NCI-H1417 treated with DMSO at 0.1 percent for 48 hours (cell line): ENCODE data around the gene PTX4.

ENCODE experiments used
- DNase-seq: peaks from one replicate; lab custom pipeline; 2025; lab: John Stamatoyannopoulos, UW

PTX4 gene

GRCh38 chr16:1499756-1500464 is 11.2 kb upstream of the PTX4 start:
- no peak for DNase-seq

DNA sequence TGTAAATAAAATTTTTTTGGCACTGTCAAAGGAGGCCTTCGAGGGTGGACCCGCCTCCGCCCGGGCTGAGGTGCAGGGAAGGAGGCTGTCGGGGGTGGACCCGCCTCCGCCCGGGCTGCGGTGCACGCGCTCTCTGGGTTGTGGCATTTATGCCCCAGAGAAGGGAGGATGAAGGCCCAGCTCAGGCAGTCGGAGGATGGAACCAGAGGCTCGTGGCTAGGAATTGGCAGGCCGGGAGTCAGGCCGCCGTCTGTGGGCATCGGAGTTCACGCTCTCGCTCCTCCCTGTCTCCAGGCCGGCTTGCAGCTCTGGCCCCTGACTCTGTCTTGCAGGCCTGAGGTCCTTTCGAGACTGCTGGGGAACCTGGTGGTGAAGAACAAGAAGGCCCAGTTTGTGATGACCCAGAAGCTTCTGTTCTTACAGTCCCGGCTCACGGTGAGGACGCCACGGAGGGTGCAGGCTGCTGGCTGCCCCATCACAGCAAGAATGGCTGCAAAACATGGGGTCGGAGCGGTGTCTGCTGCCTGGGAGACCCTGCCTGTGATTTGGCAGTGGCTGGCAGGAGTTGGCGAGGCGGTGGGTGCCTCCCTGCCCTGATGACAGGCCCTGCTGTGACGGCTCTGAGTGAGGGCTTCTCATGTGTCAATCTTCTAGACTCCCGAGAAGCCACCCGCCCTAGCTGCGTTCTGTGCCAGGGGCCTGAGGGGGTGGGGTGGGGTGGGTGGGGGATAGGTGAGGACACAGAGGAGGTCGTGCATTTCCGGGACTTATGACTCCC is 10.3 kb upstream of the PTX4 start:
- no peak for DNase-seq

DNA sequence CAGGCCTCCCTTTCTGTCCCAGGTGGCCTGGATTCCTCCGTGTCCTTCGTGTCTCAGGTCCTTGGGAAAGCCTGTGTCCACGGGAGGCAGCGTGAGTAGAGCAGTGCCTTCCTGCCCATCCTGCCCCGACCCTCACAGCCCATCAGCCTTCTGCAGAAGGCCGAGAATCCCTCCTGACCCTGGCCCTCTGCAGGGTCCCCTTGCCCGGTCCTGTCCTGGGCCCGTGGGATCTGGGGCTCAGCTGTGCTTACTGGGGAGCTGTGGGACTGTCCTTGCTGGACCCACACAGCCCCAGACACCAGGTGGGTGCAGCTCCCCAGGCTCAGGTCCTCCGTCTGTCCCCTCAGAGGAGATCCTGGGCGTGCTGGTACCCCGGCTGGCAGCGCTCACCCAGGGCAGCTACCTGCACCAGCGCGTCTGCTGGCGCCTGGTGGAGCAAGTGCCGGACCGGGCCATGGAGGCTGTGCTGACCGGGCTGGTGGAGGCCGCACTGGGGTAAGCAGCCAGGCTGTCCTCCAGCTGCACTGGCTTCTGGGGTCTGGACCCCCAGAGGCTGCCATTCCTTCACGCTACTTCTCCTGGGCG is 8.4 kb upstream of the PTX4 start:
- DNase-seq: no peak

- no peak for DNase-seq
Measured at GRCh38 chr16:1496464-1496863, 7.7 kb upstream of the PTX4 start.

GRCh38 chr16:1495889-1496262 is 7.1 kb upstream of the PTX4 start:
- DNase-seq: no peak

- DNase-seq: no peak
Measured at GRCh38 chr16:1495211-1495888, 6.6 kb upstream of the PTX4 start.

- no peak for DNase-seq
Measured at GRCh38 chr16:1494711-1495110, 6.0 kb upstream of the PTX4 start.

- no peak for DNase-seq
Measured at GRCh38 chr16:1494129-1494640, 5.4 kb upstream of the PTX4 start.

- DNase-seq: no peak
Measured at GRCh38 chr16:1493746-1494094, 5.0 kb upstream of the PTX4 start.

GRCh38 chr16:1492923-1493745 is 4.4 kb upstream of the PTX4 start, which contains the start of gene TELO2:
Gene TELO2, plus strand, starts transcription at chr16:1493360. Its CDS starts 922 bp downstream, at chr16:1494282.
- DNase-seq: no peak

- DNase-seq: no peak
Measured at GRCh38 chr16:1492082-1492922, 3.6 kb upstream of the PTX4 start.

- no peak for DNase-seq
Measured at GRCh38 chr16:1491327-1491726, 2.6 kb upstream of the PTX4 start.

GRCh38 chr16:1489077-1489476 is 333 bp upstream of the PTX4 start:
- no peak for DNase-seq

DNA sequence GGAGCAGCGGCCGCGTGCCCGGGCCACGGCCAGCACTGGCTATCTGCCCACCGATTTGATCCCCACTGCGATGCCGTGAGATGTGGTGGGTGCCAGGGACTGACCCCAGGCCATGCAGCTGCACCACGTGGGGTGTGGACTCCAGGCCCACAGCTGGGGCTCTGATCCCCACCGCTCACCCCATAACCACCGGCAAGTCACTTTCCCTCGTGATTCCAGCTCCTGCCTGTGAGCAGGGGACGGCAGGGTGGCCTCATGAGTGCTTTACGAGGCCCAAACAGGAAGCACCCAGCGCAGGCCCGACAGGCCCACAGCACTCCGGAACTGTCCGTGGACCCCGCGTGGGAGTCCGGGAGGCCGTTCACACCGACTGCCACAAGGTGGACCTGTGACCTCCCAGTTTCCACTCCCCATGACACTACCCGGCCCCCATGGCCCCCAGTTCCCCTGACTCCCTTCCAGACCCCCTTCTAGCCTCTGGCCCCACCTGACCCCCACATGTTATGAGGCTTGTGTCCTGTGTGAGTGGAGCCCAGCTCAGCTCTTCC is 616 bp downstream of the PTX4 start:
- no peak for DNase-seq

DNA sequence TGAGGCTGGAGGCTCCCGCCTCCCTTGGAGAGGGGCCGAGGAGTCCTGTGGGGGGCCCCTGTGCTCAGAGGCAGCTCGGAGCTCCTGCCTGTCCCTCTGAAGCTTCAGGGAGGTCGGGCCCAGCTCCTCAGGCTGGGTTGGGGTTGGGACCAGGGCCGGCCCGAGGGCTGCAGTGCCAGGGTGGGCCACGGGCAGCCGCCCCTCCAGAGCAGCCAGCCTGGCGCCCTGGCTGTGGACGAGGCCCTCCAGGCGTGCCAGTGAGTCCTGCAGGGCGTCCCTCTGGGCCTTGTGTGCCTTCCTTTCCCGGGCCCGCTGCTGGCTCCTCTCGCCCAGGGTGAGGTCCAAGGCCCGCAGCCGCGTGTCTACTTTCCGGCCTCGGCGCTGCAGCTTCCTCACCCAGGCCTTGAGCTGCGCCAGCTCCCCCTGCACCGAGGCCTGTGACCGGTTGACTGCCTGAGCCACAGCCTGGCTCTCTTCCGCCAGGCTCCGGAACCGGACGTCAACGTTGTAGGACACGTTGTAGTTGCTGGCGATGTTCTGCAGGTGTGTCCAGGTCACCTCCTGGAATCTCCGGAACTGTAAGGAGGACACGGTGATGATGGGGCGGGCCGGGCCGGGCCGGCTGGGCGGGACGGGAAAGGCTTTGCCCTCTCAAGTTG is 1.2 kb downstream of the PTX4 start:
- DNase-seq: no peak

- DNase-seq: no peak
Measured at GRCh38 chr16:1486551-1487390, 2.0 kb downstream of the PTX4 start.

- DNase-seq: no peak
Measured at GRCh38 chr16:1485847-1486496, 2.8 kb downstream of the PTX4 start.
